ENCODE data around the gene ARHGEF10L.

The ARHGEF10L gene

DNA sequence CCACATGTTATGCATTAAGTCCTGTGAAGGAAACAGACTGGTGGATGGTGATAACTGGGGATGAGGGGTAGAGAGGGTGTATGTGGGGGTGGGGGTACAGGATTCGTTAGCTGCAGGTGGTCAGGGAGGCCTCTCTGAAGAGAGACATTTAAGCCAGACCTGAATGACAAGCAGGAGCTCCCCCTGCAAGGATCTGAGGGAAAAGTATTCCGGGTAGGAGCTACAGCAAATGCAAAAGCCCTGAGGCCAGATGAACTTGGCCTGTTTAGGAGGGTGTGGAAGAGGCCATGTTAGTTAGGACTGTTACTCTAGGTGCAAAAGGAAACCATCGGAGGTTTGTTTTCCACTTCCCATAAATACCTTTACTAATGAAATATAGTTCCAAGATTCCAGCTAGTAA, 9.9 kb downstream of the ARHGEF10L start:
- no peak overlapping the region for H3K4me3 ChIP-seq (ENCODE audit: low read depth, low read length)

GRCh38 chr1:17550729-17551584, 11.5 kb downstream of the ARHGEF10L start:
- TF ChIP-seq CTCF (IDR thresholded peaks at IDR 0.05; ENCODE audit: control insufficient read depth, extremely low read depth, insufficient read depth): no peak
- DNase-seq (ENCODE audit: low read depth): no peak
- H3K4me3 ChIP-seq (ENCODE audit: low read depth, low read length): no peak overlapping the region

More for the DNA sequence above, 9.9 kb downstream of the ARHGEF10L start:
- DNase-seq (ENCODE audit: low read depth): no peak
- no peak for TF ChIP-seq CTCF (IDR thresholded peaks at IDR 0.05; ENCODE audit: control insufficient read depth, extremely low read depth, insufficient read depth)

- no peak overlapping the region for H3K4me3 ChIP-seq (ENCODE audit: low read depth, low read length)
- no peak for DNase-seq (ENCODE audit: low read depth)
- TF ChIP-seq CTCF (IDR thresholded peaks at IDR 0.05; ENCODE audit: control insufficient read depth, extremely low read depth, insufficient read depth): no peak
These were observed 12.3 kb downstream of the ARHGEF10L start for GRCh38 chr1:17551755-17552234.

DNA sequence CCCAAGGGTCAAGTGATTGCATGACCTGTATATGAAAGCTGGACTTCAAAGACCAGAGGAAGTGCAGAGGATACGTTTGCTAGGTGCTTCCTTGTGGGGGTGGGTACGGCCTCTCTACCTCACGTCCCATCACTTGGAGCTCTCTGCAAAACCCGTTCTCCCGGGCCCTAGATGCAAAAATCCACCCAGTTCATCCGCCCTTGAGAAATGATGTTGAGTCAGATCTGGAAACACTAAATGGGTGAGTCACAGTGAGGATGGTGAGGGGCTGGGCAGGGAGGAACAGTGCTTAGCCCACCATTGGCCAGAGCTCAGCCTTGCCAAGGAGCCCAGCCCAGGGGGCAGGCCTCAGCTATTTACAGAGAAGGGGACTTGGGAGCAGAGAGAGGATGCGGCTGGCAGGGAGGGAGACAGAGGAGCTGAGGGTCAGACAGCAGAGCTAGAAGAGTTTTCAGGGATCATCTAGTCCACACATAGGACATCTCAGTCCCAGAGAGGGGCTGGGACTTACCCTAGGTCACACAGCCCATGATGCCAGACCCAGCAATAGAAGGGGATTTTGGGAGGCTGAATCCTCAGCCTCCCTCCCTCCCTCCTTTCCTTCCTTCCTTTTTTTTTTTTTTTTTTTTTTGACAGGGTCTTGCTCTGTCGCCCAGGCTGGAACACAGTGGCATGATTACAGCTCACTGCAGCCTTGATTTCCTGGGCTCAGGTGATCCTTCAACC, 14.6 kb downstream of the ARHGEF10L start:
- DNase-seq (ENCODE audit: low read depth): no peak
- no peak overlapping the region for H3K4me3 ChIP-seq (ENCODE audit: low read depth, low read length)
- no peak for TF ChIP-seq CTCF (IDR thresholded peaks at IDR 0.05; ENCODE audit: control insufficient read depth, extremely low read depth, insufficient read depth)

GRCh38 chr1:17554954-17555353, 15.5 kb downstream of the ARHGEF10L start:
- H3K4me3 ChIP-seq (ENCODE audit: low read depth, low read length): no peak overlapping the region
- no peak for TF ChIP-seq CTCF (IDR thresholded peaks at IDR 0.05; ENCODE audit: control insufficient read depth, extremely low read depth, insufficient read depth)

GRCh38 chr1:17557986-17558385, 18.5 kb downstream of the ARHGEF10L start:
- no peak for DNase-seq (ENCODE audit: low read depth)
- no peak for TF ChIP-seq CTCF (IDR thresholded peaks at IDR 0.05; ENCODE audit: control insufficient read depth, extremely low read depth, insufficient read depth)
- no peak overlapping the region for H3K4me3 ChIP-seq (ENCODE audit: low read depth, low read length)

More at GRCh38 chr1:17554954-17555353, 15.5 kb downstream of the ARHGEF10L start:
- no peak for DNase-seq (ENCODE audit: low read depth)
